ENCODE data around the gene HRAS.

Gene HRAS

DNA sequence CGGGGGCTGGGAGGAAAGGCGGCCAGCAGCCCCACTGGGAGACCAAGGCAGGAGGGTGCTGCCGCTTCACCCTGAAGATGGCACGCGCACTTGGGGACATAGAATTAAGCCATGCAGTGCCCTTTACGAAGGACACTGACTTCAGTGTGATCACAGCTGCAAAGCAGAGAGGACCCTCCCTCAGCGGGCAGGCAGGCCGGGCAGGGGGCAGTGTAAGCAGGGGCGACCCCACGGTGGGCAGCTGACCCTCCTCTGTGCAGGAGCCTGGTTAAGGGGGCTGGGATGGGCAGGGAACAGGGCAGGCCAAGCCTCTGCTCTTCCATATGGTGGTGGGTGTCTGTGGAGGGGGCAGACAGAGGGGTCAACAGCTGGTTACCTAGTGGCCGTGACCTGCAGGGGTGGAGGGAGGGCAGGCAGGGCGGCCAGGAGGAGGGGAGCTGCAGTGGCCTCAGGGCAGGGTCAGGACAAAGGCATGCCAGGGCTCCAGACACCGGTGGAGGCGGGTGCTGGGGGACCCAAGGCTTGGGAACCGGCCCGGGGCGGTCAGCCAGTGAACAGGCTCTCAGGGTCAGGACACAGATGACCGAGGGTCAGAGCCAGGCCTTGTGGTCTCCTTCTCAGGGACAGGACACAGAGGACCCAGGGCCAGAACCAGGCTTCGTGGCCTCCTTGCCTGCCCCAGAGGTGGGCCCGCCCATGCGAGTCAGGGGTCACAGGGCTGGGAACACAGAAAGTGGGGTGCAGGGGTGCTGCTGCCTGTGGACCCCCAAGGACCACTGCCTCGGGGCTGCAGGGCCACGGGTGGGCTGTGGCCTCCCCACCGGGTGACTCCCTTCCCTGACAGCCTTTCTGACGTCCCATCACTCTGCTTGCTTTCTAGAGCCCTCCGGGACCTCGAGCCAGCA lies 18.0 kb upstream of the HRAS start:
- no peak for DNase-seq

DNA sequence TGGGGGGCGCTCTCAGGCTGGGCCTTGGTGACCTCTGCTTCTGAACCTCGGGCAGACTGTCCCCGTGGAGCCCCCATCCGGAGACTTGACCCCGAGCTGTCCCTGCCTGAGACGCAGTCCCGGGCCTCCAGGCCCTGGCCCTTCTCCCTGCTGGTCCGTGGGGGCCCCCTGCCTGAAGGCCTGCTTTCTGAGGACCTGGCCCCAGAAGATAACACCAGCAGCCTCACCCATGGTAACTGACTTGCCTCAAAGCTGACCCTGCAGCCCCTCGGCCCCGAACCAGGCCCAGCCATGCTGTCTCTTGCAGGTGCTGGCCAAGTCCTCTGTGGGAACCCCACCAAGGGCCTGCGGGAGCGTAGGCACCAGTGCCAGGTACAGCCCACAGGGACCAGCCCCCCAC lies 16.2 kb upstream of the HRAS start:
- no peak for DNase-seq

DNA sequence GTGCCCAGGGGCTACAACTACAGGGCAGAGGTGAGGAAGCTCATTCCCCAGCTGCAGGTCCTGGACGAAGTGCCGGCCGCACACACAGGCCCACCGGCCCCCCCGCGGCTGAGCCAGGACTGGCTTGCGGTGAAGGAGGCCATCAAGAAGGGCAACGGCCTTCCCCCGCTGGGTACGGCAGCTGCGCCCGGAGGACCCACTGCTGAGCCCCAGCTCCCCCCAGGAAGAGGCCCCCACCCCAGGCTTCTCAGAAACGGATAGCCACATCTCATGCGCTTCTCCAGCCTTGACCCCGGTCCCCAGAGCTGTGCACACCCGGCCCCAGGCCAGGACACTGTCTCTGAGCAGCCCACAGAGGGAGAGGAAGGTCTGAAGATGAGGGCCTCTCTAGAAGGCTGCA lies 15.8 kb upstream of the HRAS start:
- DNase-seq = no peak

DNA sequence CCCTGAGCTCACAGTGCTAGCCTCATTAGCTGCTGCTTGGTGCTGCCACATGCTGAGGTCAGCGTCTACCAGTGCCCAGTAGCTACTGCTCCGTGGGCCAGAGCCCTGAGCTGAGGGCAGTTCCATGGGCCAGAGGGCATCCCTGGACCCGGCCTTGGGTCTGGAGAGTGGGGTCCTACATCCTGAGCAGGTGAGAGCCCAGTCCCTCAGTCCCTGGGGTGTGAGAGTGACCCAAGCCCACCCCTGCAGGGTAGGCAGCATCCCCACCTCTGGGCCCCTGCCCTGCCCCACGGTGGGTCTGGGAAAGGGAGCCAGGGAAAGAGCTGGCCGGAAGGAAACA lies 15.3 kb upstream of the HRAS start:
- DNase-seq = no peak

DNA sequence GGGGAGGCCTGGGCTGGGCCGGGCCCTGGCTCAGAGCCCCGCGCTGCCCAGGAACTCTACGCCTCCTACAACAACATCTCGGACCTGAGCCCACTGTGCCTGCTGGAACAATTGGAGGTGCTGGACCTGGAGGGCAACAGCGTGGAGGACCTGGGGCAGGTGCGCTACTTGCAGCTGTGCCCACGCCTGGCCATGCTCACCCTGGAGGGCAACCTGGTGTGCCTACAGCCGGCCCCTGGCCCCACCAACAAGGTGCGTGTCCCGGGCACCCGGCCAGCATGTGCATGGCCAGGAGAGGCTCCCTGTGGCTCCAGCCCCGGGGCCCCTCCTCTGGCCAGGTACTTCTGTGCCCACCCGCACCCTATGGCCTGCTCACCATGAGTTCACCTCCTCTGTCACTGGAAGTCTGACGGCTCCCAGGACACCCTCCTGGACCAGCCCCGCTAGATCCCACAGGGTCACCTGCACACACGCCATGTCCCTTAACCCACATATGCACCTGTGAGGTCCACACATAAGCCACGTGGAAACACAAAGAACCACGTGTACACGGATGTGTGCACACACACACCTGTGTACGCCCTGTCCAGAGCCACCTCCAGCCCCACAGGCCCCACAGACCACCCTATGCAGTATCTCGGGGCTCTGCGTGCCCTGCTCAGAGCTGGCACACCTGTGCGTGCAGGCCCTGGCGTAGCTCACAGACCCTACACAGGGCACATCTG lies 14.8 kb upstream of the HRAS start:
- DNase-seq = no peak

DNA sequence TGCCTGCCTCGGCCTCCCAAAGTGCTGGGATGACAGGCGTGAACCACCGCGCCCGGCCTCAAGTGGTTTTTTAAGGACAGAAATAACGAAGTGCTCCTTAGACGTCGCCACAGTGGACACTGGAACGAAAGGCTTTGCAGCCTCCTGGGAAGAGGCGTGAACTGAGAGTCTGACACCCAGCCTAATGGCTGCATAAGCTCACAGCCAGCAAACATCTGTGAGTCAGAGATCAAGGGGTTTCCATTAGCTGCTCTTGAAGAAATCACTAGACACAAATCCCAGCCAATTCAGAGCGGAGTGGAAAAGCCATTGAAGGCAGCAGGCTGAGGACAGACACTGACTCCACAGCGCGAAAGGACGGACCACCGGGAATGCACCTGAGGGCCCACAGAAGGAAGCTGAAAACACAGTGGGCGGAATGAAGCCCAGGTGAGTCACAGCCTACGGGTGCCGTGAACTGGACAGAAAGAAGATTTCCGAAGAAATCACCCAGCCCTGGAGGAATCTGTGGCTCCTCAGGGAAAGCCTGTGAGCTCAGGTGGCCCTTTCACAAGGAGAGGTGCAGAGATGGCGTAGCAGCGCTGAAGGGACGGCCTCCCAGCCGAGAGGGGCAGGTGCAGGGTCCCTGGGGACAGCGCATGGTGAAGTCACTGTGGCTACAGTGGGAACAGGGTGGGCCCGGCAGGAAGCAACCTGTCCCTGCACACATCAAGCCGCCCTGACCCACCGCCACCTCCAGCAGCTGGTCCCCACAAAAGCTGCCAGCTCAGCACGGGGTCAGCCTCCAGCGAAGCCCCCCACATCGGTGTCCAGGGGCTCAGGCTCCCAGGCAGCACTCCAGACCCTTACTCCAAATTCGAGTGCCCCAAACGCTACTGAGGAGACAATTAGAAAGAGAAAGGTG lies 13.6 kb upstream of the HRAS start:
- DNase-seq = no peak

DNA sequence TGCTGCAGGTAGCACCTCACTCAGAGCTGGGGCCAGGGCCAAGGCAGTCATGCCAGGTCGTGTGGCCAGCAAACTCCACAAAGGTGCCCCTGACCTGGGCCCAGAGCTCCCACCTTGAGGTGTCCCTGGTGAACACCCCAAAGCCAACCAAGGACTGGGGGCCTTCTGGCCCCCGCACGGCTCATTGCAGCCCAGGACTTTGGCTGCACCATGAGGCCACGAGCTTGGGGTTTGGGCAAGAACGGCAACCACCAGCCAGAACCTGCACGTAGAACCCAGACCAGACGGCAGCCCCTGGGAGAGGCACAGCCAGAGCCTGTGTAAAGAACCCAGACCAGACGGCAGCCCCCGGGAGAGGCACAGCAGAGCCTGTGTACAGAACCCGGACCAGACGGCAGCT lies 9.8 kb upstream of the HRAS start:
- no peak for DNase-seq

DNA sequence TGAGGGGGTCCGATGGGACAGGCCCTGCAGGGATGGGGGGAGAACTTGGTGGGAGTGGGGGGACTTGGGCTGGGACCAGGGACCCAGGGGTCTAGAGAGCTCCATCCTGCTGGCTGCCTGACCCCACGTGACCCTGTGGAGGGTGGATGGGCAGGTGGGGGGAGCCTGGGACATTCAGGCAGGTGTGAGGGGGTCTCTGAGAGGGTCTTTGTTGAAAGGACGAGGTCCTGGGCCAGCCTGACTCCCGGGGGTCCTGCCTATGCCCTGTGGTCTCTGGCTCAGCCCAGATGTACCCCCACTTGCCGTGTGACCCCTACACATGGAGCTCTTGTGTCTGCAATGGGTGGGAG lies 9.4 kb upstream of the HRAS start:
- DNase-seq = no peak

DNA sequence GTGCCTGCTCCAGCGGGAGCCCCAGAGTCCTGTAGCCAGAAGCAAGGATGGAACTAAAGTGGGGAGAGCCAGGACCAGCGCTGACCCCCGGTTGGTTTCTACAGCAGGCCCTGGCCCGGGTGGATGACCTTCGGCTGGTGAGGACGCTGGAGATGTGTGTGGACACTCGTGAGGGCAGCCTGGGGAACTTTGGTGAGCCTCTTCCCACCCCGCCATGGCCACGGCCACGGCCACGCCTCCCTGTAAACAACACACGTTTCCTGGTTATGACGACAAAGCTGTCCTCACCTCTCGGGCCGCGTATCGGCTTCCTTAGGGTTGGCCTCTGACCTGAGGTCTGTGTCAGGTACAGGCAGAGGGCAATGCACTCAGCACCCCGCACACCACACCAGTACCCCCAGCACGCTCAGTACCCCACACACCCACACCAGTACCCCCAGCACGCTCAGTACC lies 6.1 kb upstream of the HRAS start:
- no peak for DNase-seq

DNA sequence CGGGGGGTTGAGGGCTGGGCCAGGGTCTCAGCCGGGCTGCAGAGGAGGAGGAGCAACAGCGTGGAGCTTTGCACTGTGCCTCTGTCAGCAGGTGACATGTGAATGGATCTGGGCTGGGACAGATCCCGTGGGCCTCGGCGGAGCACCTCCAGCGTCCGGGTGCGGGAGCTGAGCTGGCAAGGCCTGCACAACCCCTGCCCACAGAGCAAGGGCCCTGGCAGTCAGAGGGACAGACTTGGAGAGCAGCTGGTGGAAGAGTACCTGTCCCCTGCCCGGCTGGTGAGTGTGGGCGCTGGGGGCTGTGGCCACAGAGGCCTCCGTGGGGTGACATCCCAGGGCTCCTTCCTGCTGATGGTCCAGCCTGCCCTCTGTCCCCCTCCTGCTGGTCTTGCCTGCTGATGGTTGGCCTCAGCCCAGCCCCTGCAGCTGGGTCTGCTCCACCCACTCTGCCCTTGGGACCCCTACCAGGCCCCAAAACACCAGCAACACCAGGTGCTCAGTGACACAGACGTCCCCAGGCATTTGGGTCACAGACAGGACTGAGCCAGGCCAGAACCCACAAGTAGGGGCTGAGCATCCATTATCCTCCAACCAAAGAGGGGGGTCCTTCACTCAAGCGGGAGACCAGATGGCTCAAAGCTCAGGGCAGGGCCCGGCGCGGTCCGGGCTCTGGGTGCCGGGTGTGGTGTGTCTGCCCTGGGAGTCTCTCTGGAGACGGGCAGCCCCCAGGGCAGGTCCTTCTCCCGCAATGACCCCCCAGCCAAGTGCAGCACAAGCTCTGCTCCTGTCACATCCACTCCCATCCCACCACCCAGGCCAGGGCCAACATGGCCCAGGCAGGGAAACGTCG lies 5.4 kb upstream of the HRAS start:
- no peak for DNase-seq

DNA sequence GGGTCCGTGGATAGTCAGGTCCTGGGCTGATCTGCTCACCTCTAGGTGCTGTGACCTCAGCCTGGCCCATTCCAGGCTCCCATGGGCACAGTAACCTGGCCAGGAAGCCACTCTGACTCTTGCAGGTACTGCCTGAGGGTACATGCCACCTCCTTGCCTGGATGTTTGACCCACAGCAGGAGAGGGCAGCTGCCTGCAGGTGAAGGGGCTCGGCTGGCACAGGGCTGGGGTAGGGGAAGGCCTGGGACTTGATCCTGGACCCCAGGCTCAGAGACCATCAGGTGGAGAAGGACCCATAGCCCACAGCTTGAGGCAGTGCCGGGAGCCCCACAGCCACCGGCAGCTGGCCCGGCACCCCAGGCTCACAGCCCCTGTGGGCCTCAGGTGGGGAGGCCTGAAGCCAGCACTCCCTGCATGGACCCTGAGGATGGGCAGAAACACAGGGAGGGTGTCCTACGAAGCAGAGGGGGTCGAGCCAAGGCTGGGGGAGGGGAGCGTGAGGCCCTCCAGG lies 4.7 kb upstream of the HRAS start:
- no peak for DNase-seq

DNA sequence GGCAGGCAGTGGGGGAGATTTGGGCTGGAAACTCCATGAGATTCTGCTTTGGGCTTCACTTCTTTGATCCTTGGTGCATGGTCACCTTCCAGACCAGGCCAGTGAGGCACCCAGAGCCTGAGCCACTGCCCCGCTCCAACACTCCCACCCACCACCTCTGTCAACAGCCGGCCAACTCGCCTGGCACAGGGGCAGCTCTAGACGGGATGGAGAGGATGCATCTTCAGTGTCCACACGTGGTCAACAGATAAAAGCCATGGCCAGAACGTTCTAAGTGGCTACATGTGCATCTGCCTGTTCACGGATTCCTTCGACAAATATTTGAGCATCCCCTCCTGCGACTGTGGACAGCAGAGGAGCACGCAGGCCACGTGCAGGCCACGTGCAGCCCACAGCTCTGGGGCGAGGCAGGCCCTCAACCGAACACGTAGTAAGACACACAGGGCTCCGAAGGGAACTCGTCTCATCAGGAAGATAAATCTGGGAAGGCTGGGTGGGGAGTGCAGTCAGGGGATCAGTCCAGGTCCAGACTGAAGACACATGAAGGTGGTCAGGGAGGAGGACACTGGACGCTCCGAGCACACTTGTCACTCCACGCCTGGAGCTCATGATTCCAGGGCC lies 3.2 kb upstream of the HRAS start:
- no peak for DNase-seq

DNA sequence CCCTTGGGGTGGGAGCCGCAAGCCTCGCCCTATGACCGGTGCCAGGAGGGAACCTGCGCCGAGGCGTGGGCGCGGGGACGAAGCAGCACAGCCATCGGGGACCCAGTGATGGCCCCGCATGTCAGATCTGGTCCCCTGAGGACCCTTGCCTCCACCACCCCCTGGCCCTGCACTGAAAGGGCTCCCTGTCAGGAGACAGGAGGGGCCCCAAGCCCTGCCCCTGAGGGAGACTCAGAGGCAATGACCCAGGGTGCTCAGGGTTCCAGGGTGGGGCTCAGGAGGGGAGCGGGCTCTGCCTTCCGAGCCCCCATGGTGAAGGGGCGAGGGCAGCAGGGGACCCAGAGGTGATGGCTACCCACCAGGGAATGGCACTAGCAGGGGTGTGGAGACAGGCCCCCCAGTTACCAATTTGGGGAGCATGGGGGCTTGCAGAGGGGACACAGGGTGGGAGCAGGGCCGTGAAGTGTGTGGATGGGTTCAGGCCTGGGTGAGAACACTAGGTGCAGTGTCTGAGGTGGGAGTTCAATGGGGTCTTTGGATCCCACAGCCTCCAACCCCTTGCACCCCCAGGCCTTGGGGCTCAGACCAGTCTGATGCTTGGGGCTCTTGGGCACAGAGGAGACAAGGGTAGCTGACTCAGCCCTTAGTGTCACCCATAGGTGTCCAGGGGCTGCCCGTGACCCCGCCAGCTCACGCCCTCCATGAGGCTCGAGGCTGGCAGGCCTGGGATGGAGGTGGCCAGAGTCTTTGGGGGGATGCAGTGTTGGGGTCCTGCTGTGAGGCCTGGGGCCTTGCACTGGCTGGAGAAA lies 2.5 kb upstream of the HRAS start:
- no peak for DNase-seq

DNA sequence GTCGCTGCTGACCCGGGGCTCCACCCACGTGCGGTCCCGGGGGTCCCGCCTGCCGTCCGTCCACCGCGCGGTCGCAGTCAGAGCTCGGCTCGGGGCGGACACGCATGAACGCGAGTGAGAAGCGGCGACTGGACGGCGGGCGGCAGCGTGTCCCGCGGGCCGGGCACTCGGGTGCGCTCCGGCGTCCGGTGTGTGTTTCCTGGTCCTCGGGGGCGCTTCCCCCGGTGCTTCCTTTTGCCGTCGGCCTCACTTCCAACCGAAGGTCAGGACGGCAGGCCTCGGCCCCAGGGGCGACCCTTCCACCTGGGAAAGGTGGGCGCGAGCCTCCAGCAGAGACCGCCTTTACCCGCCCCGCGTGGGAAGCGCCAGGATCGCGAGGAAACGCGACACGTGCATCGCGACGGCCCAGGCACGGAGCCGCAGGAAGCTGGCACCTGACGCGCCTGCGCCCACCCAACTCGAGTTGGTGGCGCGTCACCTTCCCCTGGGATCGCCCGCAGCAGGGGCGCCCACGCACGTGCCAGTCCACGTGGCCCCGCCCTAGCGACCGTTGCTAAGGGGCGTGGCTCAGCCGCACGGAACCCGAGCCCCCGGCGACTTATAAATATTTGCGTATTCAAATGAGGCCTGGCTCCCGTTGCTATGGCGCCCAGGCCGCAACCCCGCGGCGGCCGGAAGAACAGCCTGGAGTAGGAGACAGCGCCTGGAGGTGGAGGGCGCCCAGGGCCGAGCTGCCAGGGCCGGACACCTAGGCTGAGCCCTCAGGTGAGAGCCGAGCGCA lies 1.7 kb upstream of the HRAS start, which contains the start of gene LRRC56:
LRRC56 (plus strand) TSS at position 687 of the 781 bp plus-strand sequence. CDS start 3,158 bp downstream, outside the sequence.
- DNase-seq = peak; percentile 96

DNA sequence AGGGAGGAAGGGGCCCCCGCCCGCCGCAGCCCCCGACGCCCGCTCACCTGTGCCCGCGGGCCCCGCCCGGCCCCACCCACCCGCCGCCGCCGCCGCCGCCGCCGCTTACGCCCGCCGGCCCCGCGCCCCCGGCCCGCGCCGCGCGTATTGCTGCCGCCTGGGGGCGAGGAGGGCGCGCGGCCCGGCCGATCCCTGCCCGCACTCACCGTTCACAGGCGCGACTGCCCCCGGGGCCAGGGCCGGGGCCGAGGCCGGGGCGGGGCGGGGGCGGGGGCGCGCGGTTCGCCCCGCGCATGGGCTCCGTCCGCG lies 212 bp downstream of the HRAS start:
- DNase-seq = no peak

DNA sequence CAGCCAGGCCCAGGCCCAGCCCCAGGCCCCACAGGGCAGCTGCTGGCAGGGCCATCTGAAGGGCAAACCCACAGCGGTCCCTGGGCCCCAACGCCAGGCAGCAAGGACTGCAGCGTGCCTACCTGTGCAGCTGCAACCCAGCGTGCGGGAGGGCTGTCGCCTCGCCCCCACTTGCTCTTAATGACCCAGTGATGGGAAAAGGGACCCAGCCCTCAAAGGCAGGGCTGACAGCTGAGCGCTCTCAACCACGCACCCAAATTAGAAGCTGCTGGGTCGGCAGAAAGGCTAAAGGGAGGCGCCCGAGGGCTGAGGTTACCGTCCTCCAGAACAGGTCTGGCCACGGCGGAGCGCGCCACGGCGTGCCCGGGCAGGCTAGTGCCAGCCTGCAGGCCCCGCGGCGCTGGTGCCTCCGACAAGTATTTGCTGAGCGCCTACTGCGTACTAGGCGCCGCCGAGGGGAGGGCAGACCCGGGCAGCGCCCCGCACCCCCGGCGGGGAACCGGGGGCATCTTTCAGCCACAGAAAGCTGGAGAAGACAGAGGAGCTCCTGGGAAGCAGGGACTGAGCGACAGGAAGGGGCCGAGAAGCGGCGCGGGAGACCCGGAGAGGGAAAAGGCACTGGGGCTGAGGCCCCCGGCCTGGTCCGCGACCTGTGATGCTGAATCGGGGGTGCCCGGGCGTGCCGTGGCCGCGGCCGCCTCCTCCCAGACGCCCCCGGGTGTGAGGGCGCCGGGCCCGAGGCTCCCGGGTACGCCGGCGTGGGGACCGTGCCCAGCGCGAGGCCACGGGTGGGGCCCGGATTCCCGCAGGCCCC lies 773 bp downstream of the HRAS start:
- DNase-seq = peak; percentile 30

DNA sequence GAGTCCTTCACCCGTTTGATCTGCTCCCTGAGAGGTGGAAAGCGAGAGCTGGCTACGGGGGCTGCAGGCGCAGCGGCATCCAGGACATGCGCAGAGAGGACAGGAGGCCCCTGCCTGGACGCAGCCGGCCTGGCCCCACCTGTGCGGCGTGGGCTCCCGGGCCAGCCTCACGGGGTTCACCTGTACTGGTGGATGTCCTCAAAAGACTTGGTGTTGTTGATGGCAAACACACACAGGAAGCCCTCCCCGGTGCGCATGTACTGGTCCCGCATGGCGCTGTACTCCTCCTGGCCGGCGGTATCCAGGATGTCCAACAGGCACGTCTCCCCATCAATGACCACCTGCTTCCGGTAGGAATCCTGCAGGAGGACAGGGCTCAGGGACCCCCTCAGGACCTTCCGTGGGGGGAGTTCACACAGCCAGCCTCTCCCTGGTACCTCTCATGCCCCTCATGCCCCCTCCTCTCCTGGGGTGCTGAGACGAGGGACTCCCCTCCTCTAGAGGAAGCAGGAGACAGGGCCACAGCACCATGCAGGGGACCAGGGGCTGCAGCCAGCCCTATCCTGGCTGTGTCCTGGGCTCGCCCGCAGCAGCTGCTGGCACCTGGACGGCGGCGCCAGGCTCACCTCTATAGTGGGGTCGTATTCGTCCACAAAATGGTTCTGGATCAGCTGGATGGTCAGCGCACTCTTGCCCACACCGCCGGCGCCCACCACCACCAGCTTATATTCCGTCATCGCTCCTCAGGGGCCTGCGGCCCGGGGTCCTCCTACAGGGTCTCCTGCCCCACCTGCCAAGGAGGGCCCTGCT lies 1.6 kb downstream of the HRAS start:
- peak; percentile 18 for DNase-seq

DNA sequence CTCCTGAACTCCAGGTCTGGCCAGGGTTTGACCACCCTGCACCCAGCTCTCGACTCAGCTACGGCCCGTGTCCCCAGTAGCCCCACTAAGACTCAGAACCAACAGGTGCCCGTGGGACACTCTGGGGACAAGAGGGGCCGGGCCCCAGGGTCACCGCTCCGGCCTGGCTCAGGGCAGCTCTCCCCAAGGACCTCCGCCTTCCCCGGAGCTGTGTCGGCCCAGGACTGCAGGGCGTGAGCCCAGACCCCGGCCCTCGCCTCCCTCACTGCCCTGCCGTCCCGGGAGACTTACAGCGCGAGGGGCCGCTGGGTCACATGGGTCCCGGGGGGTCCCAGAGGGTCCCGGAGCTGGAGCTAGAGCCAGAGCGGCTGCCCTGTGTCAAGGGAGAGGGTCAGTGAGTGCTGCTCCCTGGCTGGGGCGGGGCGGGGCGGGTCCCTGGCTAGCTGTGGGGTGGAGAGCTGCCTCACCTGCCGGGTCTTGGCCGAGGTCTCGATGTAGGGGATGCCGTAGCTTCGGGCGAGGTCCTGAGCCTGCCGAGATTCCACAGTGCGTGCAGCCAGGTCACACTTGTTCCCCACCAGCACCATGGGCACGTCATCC lies 2.3 kb downstream of the HRAS start:
- DNase-seq = no peak

Measured in activated CD8-positive, alpha-beta memory T cell treated with anti-CD3 and anti-CD28 coated beads, Interleukin-2, amount 50 U/mL, for 4 hours (primary cell).